Iris pigment epithelial cell (primary cell): ENCODE measurements around the gene COMMD3.
"Not testable (repeated sequence)": the region's sequence is repeated elsewhere in the genome, so short reads cannot be mapped to it uniquely, and the experiment has no call there.

ENCODE experiments used
- DNase-seq: peaks from one replicate; pipeline ENCODE4 v3.0.0-alpha.2; 2011; ENCODE audit warnings: low read depth

COMMD3 gene

GRCh38 chr10:22338931-22339330, 22.7 kb downstream of the COMMD3 start:
- no peak for DNase-seq

GRCh38 chr10:22339761-22340328, 23.7 kb downstream of the COMMD3 start:
- no peak for DNase-seq

- DNase-seq: peak; percentile 75
These were observed 24.4 kb downstream of the COMMD3 start for GRCh38 chr10:22340329-22341189.

GRCh38 chr10:22341190-22341925, 25.2 kb downstream of the COMMD3 start:
- DNase-seq: peak; percentile 22

GRCh38 chr10:22341926-22342196, 25.7 kb downstream of the COMMD3 start:
- no peak for DNase-seq

GRCh38 chr10:22342421-22342820, 26.2 kb downstream of the COMMD3 start:
- no peak for DNase-seq

GRCh38 chr10:22343731-22344130, 27.5 kb downstream of the COMMD3 start:
- DNase-seq: no peak

GRCh38 chr10:22344249-22344648, 28.1 kb downstream of the COMMD3 start:
- DNase-seq: no peak

- no peak for DNase-seq
These were observed 28.7 kb downstream of the COMMD3 start for GRCh38 chr10:22344781-22345300.

- DNase-seq: no peak
These were observed 29.3 kb downstream of the COMMD3 start, which contains the start of gene SPAG6 for GRCh38 chr10:22345301-22346095. TSS of gene SPAG6 (plus strand) at chr10:22345496. CDS start at chr10:22345612, 116 bp downstream.

- DNase-seq: no peak
These were observed 30.0 kb downstream of the COMMD3 start for GRCh38 chr10:22346096-22346661.

- no peak for DNase-seq
These were observed 33.6 kb downstream of the COMMD3 start for GRCh38 chr10:22349755-22350154.

GRCh38 chr10:22351131-22351703, 35.0 kb downstream of the COMMD3 start:
- DNase-seq: no peak

GRCh38 chr10:22356324-22356873, 40.2 kb downstream of the COMMD3 start:
- no peak for DNase-seq

GRCh38 chr10:22357770-22358169, 41.6 kb downstream of the COMMD3 start:
- not testable (repeated sequence) for DNase-seq

GRCh38 chr10:22363305-22363704, 47.1 kb downstream of the COMMD3 start:
- DNase-seq: no peak

GRCh38 chr10:22364407-22365140, 48.4 kb downstream of the COMMD3 start:
- DNase-seq: no peak

GRCh38 chr10:22365233-22365632, 49.0 kb downstream of the COMMD3 start:
- no peak for DNase-seq

GRCh38 chr10:22365644-22366434, 49.7 kb downstream of the COMMD3 start:
- peak; percentile 15 for DNase-seq

- DNase-seq: no peak
These were observed 50.2 kb downstream of the COMMD3 start for GRCh38 chr10:22366435-22366703.
